B cell (primary cell): ENCODE data around the gene CRISPLD2. TPM values are rescaled to one million over a fixed set of nuclear protein-coding genes. Genes with fewer than 3 reads are reported as not detected.
"Not testable (repeated sequence)": the region's sequence is repeated elsewhere in the genome, so short reads cannot be mapped to it uniquely, and the experiment has no call there.

Experiments
- ATAC-seq: fragments of 200-7000 bp; cut with Tn5 transposase; one replicate; pipeline ENCODE4 v1.10.0; 2021; ENCODE audit warnings: low read depth, mild to moderate bottlenecking, moderate number of reproducible peaks, moderate library complexity
- CTCF ChIA-PET: fragments of 350-600 bp; sonication (Branson Sonifier 250); formaldehyde crosslinking; loops from one replicate; lab custom pipeline; 2021; ENCODE audit warnings: antibody characterized with exemption, inconsistent platforms; lab: Charles Lee
- POLR2A ChIA-PET: fragments of 350-600 bp; sonication (Branson Sonifier 250); formaldehyde crosslinking; loops from one replicate; lab custom pipeline; 2021; ENCODE audit warnings: antibody characterized with exemption; lab: Charles Lee
- DNase-seq: peaks from one replicate; pipeline ENCODE4 v3.0.0; 2013
- H2AFZ ChIP-seq: 2 replicates; pipeline ENCODE4 v1.6.1; 2012; ENCODE audit warnings: mild to moderate bottlenecking, low read depth, low read length; ENCODE audit not compliant: insufficient read depth, poor library complexity, severe bottlenecking
- H3K27ac ChIP-seq, 2 donors: 1 replicate in 1 of 2; 2 replicates in 1 of 2; pipeline ENCODE4 v1.5.1; 2012 to 2013; ENCODE audit warnings: low read length in 2 of 2, mild to moderate bottlenecking in 2 of 2, moderate library complexity in 1 of 2
- H3K27me3 ChIP-seq, 4 experiments: fragments of 200-600 bp in 1 of 4; sonication (generic) in 1 of 4; replicated peaks in 1 of 4; 1 replicate in 2 of 4; 2 replicates in 2 of 4; pipeline versions ENCODE4 v1.6.1 to v1.7.0; 2013 to 2016; ENCODE audit warnings: low read length in 3 of 4, mild to moderate bottlenecking in 2 of 4, mixed read lengths in 1 of 4, moderate library complexity in 1 of 4; ENCODE audit not compliant: insufficient read depth in 4 of 4, control insufficient read depth in 3 of 4; ENCODE audit errors: control extremely low read depth in 1 of 4
- H3K36me3 ChIP-seq, 2 experiments: replicated peaks in 1 of 2; 1 replicate in 1 of 2; 2 replicates in 1 of 2; pipeline versions ENCODE4 v1.6.1 to v1.7.1; 2013; ENCODE audit warnings: low read length in 1 of 2; ENCODE audit not compliant: insufficient read depth in 2 of 2, control insufficient read depth in 1 of 2; ENCODE audit errors: control extremely low read depth in 1 of 2, extremely low read depth in 1 of 2
- H3K4me1 ChIP-seq, 2 donors: fragments of 200-600 bp in 1 of 2; sonication (generic) in 1 of 2; 1 replicate in 1 of 2; 2 replicates in 1 of 2; pipeline versions ENCODE4 v1.5.1 to v1.6.1; 2013 to 2017; ENCODE audit warnings: low read length in 2 of 2; ENCODE audit not compliant: control insufficient read depth in 2 of 2, insufficient read depth in 2 of 2
- H3K4me2 ChIP-seq: replicated peaks from 2 replicates; pipeline ENCODE3; 2012; ENCODE audit warnings: mild to moderate bottlenecking, low read depth, low read length; ENCODE audit not compliant: poor library complexity, severe bottlenecking
- H3K4me3 ChIP-seq, 5 experiments: fragments of 200-600 bp in 1 of 5; sonication (generic) in 1 of 5; 1 replicate in 3 of 5; 2 replicates in 2 of 5; pipeline versions ENCODE4 v1.5.1 to v1.7.0; 2011 to 2016; ENCODE audit warnings: low read length in 4 of 5, mild to moderate bottlenecking in 4 of 5, low read depth in 2 of 5, control low read depth in 1 of 5, moderate library complexity in 1 of 5; ENCODE audit not compliant: insufficient read depth in 1 of 5; ENCODE audit errors: control extremely low read depth in 1 of 5, extremely low read depth in 1 of 5
- H3K79me2 ChIP-seq: fragments of 200-600 bp; sonication (generic); one replicate; pipeline ENCODE4 v1.6.0; 2016; ENCODE audit warnings: low read length; ENCODE audit not compliant: control insufficient read depth, insufficient read depth
- H3K9ac ChIP-seq: fragments of 200-600 bp; sonication (generic); 2 replicates; pipeline ENCODE4 v1.6.1; 2017; ENCODE audit warnings: mild to moderate bottlenecking, low read length, moderate library complexity
- H3K9me3 ChIP-seq, 3 donors: one replicate each; pipeline versions ENCODE4 v1.6.1 to v1.7.1; 2013; ENCODE audit warnings: low read length in 2 of 3; ENCODE audit not compliant: control insufficient read depth in 2 of 3, insufficient read depth in 1 of 3; ENCODE audit errors: control extremely low read depth in 1 of 3
- H4K20me1 ChIP-seq: 2 replicates; pipeline ENCODE4 v1.6.0; 2012; ENCODE audit warnings: mild to moderate bottlenecking, low read length; ENCODE audit not compliant: insufficient read depth, control insufficient read depth, poor library complexity, severe bottlenecking
- H3K27ac Mint-ChIP-seq: one replicate; pipeline ENCODE4 v1.8.0; 2021; ENCODE audit warnings: mixed read lengths
- H3K27me3 Mint-ChIP-seq: one replicate; pipeline ENCODE4 v1.8.0; 2021; ENCODE audit warnings: mixed read lengths
- H3K4me1 Mint-ChIP-seq: one replicate; pipeline ENCODE4 v1.8.0; 2021; ENCODE audit warnings: mixed read lengths
- H3K4me3 Mint-ChIP-seq: one replicate; pipeline ENCODE4 v1.8.0; 2021; ENCODE audit warnings: mixed read lengths
- H3K9me3 Mint-ChIP-seq: one replicate; pipeline ENCODE4 v1.8.0; 2022; ENCODE audit warnings: mixed read lengths; ENCODE audit not compliant: insufficient read depth
- CTCF ChIP-seq: fragments of 200-600 bp; IDR thresholded peaks from one replicate; pipeline ENCODE4 v1.8.0; 2022; ENCODE audit warnings: antibody characterized with exemption, mild to moderate bottlenecking
- EZH2 ChIP-seq: IDR thresholded peaks from 2 replicates; pipeline ENCODE4 v1.6.1; 2012; ENCODE audit warnings: borderline replicate concordance, low read depth, mild to moderate bottlenecking, moderate library complexity, low read length; ENCODE audit not compliant: insufficient read depth, poor library complexity, severe bottlenecking
- WGBS: methylation state at CpG from one replicate; pipeline ENCODE4 v1.1.5; 2013; ENCODE audit warnings: missing lambda C conversion rate; ENCODE audit not compliant: insufficient coverage; 5-methylcytosine and 5-hydroxymethylcytosine counted together
- intact Hi-C: fragments of 100-400 bp; cut with micrococcal nuclease; formaldehyde crosslinking; loops from one replicate; pipeline ENCODE4 v1.10.0; 2022
- polyA plus RNA-seq: library from polyadenylated mRNA; depleted of rRNA; stranded (reverse); fragments of >200 nt; gene quantifications from 2 replicates; pipeline ENCODE4 v1.2.3, GENCODE V29; 2012
- total RNA-seq, 2 donors: library from RNA; stranded (reverse); fragments of 120-200 nt in 1 of 2; gene quantifications; 1 replicate in 1 of 2; 2 replicates in 1 of 2; pipeline versions ENCODE4 v1.2.3 to v1.2.4, GENCODE V29; 2013 to 2022

CRISPLD2 gene
- total and polyA plus RNA-seq, 2 donors (not counting 1 experiment from before 2014, with no cell fraction given): 0.25 to 0.37 TPM

DNA sequence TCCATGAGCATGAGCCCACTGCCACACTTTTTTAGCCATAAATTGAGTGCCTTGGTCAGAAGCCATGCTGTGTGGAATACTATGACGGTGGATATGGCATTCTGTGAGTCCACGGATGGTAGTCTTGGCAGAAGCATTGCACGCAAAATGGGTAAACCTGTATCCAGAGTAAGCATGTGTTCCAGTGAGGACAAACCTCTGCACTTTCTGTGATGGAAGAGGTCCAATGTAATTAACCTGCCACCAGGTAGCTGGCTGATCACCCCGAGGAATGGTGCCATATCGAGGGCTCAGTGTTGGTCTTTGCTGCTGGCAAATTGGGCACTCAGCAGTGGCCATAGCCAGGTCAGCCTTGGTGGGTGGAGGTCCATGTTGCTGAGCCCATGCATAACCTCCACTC is 37.0 kb downstream of the CRISPLD2 start:
- H3K9me3 Mint-ChIP-seq, H3K4me1 Mint-ChIP-seq, H3K27ac Mint-ChIP-seq, intact Hi-C loops, H4K20me1 ChIP-seq, H3K27ac ChIP-seq, H3K79me2 ChIP-seq, H3K27me3 ChIP-seq, POLR2A ChIA-PET, H3K36me3 ChIP-seq, H3K4me1 ChIP-seq, H3K9ac ChIP-seq, H3K4me3 ChIP-seq, DNase-seq, H3K4me2 ChIP-seq, CTCF ChIA-PET, H3K4me3 Mint-ChIP-seq, H2AFZ ChIP-seq, ATAC-seq: not testable (repeated sequence)
- peaks cover 0 to 11% (median 2%) of the 10 kb centered on the region in 3 donors for H3K9me3 ChIP-seq
- WGBS: 87% methylated on average over 3 of the region's 5 CpGs
- H3K27me3 Mint-ChIP-seq: peaks cover 11% of the 10 kb centered on the region

- ATAC-seq (no peak), DNase-seq (no peak)
- Mint-ChIP-seq H3K27me3 (peaks cover 6% of the 10 kb centered on the region), H3K27ac (no peak overlapping the region), H3K4me3 (no peak overlapping the region), H3K9me3 (peaks cover 5% of the 10 kb centered on the region), H3K4me1 (no peaks in the 10 kb centered on the region)
- no peaks in the 10 kb centered on the region for H4K20me1 ChIP-seq
- H3K4me3 ChIP-seq: no peak overlapping the region
- peaks cover 0 to 2% (median 0%) of the 10 kb centered on the region in 4 experiments for H3K27me3 ChIP-seq
- no peaks in the 10 kb centered on the region for H3K79me2 ChIP-seq
- no peaks in the 10 kb centered on the region for H3K4me1 ChIP-seq
- intact Hi-C loops: no loop called here
- 100% methylated on average over 1 of the region's 2 CpGs for WGBS
- TF ChIP-seq EZH2 (no peak), CTCF (no peak)
- ChIA-PET POLR2A (no interaction called here), CTCF (no interaction called here)
- H3K27ac ChIP-seq: no peak overlapping the region
- no peak overlapping the region for H3K4me2 ChIP-seq
- no peak overlapping the region for H2AFZ ChIP-seq
- no peaks in the 10 kb centered on the region for H3K36me3 ChIP-seq
- H3K9ac ChIP-seq: no peak overlapping the region
- peaks cover 0 to 16% (median 2%) of the 10 kb centered on the region in 3 donors for H3K9me3 ChIP-seq
These were observed 39.9 kb downstream of the CRISPLD2 start for GRCh38 chr16:84859681-84860080.
